ENCODE results near the gene RNH1.

Gene RNH1

GRCh38 chr11:464316-464715, 42.7 kb downstream of the RNH1 start:
- no peak for DNase-seq
- H3K4me3 ChIP-seq (ENCODE audit: low read depth, low read length) = no peak overlapping the region
- no peaks in the 10 kb centered on the region for H3K9me3 ChIP-seq
- H3K27me3 ChIP-seq = no peaks in the 10 kb centered on the region
- H3K36me3 ChIP-seq = peaks cover 4% of the 10 kb centered on the region; the same call in 1 of the 2 replicates
- TF ChIP-seq, protein P1, sequence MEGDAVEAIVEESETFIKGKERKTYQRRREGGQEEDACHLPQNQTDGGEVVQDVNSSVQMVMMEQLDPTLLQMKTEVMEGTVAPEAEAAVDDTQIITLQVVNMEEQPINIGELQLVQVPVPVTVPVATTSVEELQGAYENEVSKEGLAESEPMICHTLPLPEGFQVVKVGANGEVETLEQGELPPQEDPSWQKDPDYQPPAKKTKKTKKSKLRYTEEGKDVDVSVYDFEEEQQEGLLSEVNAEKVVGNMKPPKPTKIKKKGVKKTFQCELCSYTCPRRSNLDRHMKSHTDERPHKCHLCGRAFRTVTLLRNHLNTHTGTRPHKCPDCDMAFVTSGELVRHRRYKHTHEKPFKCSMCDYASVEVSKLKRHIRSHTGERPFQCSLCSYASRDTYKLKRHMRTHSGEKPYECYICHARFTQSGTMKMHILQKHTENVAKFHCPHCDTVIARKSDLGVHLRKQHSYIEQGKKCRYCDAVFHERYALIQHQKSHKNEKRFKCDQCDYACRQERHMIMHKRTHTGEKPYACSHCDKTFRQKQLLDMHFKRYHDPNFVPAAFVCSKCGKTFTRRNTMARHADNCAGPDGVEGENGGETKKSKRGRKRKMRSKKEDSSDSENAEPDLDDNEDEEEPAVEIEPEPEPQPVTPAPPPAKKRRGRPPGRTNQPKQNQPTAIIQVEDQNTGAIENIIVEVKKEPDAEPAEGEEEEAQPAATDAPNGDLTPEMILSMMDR (IDR thresholded peaks at IDR 0.05; ENCODE audit: low read depth, low read length) = no peak
- no peaks in the 10 kb centered on the region for H3K4me1 ChIP-seq

- peaks cover 4% of the 10 kb centered on the region; the same call in 1 of the 2 replicates for H3K36me3 ChIP-seq
- TF ChIP-seq, protein P1 (IDR thresholded peaks at IDR 0.05; ENCODE audit: low read depth, low read length) = no peak
- H3K4me1 ChIP-seq = no peaks in the 10 kb centered on the region
- no peaks in the 10 kb centered on the region for H3K9me3 ChIP-seq
- DNase-seq = no peak
- H3K27me3 ChIP-seq = no peaks in the 10 kb centered on the region
- no peak overlapping the region for H3K4me3 ChIP-seq (ENCODE audit: low read depth, low read length)
Observed at GRCh38 chr11:462107-462890, 44.7 kb downstream of the RNH1 start.

- Histone ChIP-seq H3K4me3 (ENCODE audit: low read depth, low read length) (no peak overlapping the region), H3K27me3 (no peaks in the 10 kb centered on the region), H3K9me3 (no peaks in the 10 kb centered on the region), H3K36me3 (peaks cover 4% of the 10 kb centered on the region; the same call in 1 of the 2 replicates), H3K4me1 (no peaks in the 10 kb centered on the region)
- no peak for DNase-seq
- TF ChIP-seq, protein P1 (IDR thresholded peaks at IDR 0.05; ENCODE audit: low read depth, low read length) = no peak
Observed at GRCh38 chr11:461626-462025, 45.4 kb downstream of the RNH1 start.

- H3K4me1 ChIP-seq = no peaks in the 10 kb centered on the region
- H3K9me3 ChIP-seq = no peaks in the 10 kb centered on the region
- H3K4me3 ChIP-seq (ENCODE audit: low read depth, low read length) = no peak overlapping the region
- TF ChIP-seq, protein P1 (IDR thresholded peaks at IDR 0.05; ENCODE audit: low read depth, low read length) = no peak
- peaks cover 4% of the 10 kb centered on the region; the same call in 1 of the 2 replicates for H3K36me3 ChIP-seq
- no peak for DNase-seq
- no peaks in the 10 kb centered on the region for H3K27me3 ChIP-seq
Observed at GRCh38 chr11:460331-461199, 46.5 kb downstream of the RNH1 start.

DNA sequence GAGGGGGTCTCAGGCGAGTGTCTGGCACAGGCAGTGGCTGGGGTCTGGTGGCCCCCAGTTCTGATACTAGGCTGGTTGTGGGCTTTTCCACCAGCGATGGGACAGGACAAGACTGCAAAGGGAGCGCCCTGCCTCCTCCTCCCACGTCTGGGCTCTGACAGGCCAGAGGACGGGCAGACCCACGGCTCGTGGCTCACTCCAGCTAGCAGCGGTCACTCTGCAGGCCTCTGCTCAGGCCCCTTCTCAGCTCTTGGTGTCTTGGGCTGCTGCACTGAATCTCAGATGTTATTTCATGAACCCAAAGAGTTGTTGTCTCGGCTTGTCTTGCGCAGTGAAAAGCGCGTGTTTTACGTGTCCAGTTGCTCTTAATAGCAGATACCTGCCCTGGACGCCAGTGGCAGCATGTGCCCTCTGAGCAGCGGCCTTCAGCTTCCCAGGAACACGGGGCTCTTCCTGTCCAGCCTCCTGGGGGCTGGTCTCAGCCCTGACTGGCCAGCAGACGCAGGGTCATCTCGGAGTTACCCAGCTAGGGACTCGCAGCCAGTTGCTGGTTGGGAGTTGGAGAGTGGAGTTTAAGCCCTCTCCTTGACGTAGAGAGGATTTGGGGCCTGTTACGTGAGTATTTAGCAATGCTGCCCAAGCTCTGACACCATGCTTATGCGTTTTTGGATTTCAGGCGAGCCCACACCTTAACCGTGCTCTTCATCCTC, 47.4 kb downstream of the RNH1 start:
- TF ChIP-seq, protein P1 (IDR thresholded peaks at IDR 0.05; ENCODE audit: low read depth, low read length) = no peak
- Histone ChIP-seq H3K27me3 (no peaks in the 10 kb centered on the region), H3K36me3 (peaks cover 7% of the 10 kb centered on the region), H3K9me3 (no peaks in the 10 kb centered on the region), H3K4me1 (no peaks in the 10 kb centered on the region), H3K4me3 (ENCODE audit: low read depth, low read length) (no peak overlapping the region)
- no peak for DNase-seq
